Uterine smooth muscle cell (primary cell): ENCODE results near the gene MNAT1. TPM values are rescaled to one million over a fixed set of nuclear protein-coding genes. Genes with fewer than 3 reads are reported as not detected.

Source experiments
- total RNA-seq: library from RNA; depleted of rRNA; stranded (reverse); fragments of >200 nt; gene quantifications from 2 replicates; pipeline ENCODE4 v1.2.3, GENCODE V29; 2014

Gene MNAT1
- total RNA-seq, result 54.9 and 68.9 TPM in 2 replicates

GRCh38 chr14:60734465-60735242, at the start of gene MNAT1:
Gene MNAT1, plus strand, starts transcription at chr14:60734761. Its CDS starts 102 bp downstream, at chr14:60734863.

GRCh38 chr14:60723907-60724618, 10.5 kb upstream of the MNAT1 start, which contains the start of gene SIX4:
Gene SIX4, minus strand, starts transcription at chr14:60724351. Its CDS starts 277 bp downstream, at chr14:60724074.

GRCh38 chr14:60980811-60981632, 246.5 kb downstream of the MNAT1 start, which contains the start of the genes SLC38A6 and TRMT5:
Gene SLC38A6, plus strand, starts transcription at chr14:60981245. Its CDS starts 33 bp downstream, at chr14:60981278.
Gene TRMT5, minus strand, starts transcription at chr14:60981079. Its CDS starts 106 bp downstream, at chr14:60980973.

Other genes starting within 250 kb of the MNAT1 start
- gene C14orf39, start 248.7 kb upstream of the MNAT1 start, total RNA-seq, result not detected in 2 replicates
- gene SIX6, start 225.6 kb upstream of the MNAT1 start, total RNA-seq, result not detected in 2 replicates
- 0.12 and 0.33 TPM in 2 replicates for gene SIX1, start 85.3 kb upstream of the MNAT1 start, total RNA-seq
- gene SIX4, start 10.4 kb upstream of the MNAT1 start, total RNA-seq, result 8.2 and 17.4 TPM in 2 replicates
- 14.5 and 15.1 TPM in 2 replicates for gene TRMT5, start 246.3 kb downstream of the MNAT1 start, total RNA-seq
- 77.6 and 84.2 TPM in 2 replicates for gene SLC38A6, start 246.5 kb downstream of the MNAT1 start, total RNA-seq